SU-DHL-6 (cell line): Measurements from ENCODE around the gene C1orf21.

Experiments
- EZH2phosphoT487 ChIP-seq: fragments of 200-600 bp; sonication (generic), shearing (Covaris generic); conservative IDR thresholded peaks from 2 replicates; pipeline ENCODE4 v1.6.1; 2018; ENCODE audit warnings: mild to moderate bottlenecking, antibody characterized with exemption, low read length, moderate library complexity, mixed read lengths
- TF ChIP-seq, protein P1 (sequence below): fragments of 200-600 bp; sonication (generic); IDR thresholded peaks from one replicate; pipeline ENCODE4 v1.5.1; 2017; ENCODE audit warnings: antibody characterized with exemption, mild to moderate bottlenecking, low read length, moderate library complexity; ENCODE audit not compliant: insufficient read depth, poor library complexity, severe bottlenecking

DNA sequence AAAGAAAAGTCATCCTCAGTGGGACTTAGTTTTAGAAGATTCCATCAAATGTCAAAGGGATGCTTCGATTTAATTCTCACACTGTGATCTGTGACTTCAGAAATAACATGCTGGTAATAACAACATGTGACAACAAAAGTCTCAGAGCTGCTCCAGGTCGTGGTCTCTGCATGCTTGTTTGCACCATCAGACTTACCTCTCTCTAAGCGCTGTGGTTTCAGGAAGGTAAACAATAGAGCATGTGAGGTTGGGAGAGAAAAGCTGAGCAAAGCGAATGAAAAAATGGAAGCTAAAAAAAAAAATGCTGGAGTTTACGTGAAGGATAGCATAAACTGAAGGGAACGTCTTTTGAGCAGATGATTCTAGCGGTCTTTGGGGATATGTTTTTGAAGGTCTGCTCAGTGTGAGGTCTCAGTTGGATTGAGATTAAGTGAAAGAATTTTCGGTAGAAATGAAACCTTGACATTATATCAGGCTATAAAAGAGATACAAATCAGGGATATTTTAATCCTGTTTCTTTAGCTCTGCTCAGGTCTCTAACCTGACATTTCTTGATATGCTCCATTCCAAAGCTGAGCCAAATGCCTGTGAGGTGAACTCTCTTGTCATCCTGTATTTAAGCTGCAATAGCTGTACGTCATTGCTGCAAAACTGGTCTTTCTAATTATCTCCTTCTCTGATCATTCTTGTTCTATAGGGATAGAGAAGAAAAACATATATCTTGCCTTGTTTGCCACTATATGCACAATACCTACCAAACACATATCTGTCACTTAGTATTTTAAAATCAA, 86.5 kb downstream of the C1orf21 start:
- TF ChIP-seq, protein P1, sequence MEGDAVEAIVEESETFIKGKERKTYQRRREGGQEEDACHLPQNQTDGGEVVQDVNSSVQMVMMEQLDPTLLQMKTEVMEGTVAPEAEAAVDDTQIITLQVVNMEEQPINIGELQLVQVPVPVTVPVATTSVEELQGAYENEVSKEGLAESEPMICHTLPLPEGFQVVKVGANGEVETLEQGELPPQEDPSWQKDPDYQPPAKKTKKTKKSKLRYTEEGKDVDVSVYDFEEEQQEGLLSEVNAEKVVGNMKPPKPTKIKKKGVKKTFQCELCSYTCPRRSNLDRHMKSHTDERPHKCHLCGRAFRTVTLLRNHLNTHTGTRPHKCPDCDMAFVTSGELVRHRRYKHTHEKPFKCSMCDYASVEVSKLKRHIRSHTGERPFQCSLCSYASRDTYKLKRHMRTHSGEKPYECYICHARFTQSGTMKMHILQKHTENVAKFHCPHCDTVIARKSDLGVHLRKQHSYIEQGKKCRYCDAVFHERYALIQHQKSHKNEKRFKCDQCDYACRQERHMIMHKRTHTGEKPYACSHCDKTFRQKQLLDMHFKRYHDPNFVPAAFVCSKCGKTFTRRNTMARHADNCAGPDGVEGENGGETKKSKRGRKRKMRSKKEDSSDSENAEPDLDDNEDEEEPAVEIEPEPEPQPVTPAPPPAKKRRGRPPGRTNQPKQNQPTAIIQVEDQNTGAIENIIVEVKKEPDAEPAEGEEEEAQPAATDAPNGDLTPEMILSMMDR = no peak
- no peak for TF ChIP-seq EZH2phosphoT487
